ENCODE measurements around the gene PBXIP1.

The PBXIP1 gene

GRCh38 chr1:154926201-154926600 is 29.7 kb downstream of the PBXIP1 start:
- Histone ChIP-seq H2AFZ (ENCODE audit: low read depth, low read length) (no peak overlapping the region), H3K4me2 (ENCODE audit: low read length) (no peak overlapping the region)
- no peak for TF ChIP-seq CTCF (IDR thresholded peaks at IDR 0.05; ENCODE audit: low read depth, low read length)
- no peak for TF ChIP-seq EZH2phosphoT487 (IDR thresholded peaks at IDR 0.05; ENCODE audit: low read depth)

DNA sequence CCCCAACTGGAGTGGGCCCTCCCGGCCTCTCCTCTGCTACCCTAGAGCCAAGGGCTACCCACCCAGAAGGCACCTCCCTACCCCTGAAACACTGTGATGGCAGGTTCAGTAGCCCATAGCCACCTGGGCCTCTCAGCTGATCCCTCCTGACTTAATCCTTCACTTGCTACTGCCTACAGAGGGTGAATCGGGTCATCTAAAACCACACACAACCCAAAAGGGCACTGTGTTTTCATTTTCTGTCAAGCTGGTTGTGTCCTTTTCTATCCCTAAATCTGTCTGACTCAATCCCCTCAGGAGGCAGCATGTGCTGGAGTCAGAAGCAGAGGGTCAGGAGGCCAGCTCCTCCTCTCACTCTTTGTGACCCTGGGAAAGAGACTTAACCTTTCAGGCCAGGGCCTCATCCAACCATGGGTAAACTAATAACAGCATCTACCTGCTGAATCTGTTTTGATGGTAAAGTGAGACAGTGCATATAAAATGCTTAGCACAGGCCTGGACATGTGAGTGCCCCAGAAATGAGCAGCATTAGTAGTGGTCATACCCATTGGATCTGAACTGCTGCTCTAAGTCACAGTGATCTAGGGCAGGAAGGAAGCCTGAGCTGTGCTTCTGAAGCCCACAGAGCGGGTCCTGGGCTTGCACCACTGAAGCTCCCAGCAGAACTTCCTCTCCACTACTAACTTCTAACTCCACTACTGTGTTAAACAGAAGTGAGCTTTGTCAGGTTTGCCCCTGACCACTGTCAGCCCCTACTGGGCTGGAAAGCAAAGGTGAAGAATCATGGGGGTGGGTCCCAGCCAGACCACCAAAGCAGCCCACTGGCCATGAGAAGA is 30.3 kb downstream of the PBXIP1 start:
- H2AFZ ChIP-seq (ENCODE audit: low read depth, low read length) = no peak overlapping the region
- peaks cover 44% of the 10 kb centered on the region for H3K36me3 ChIP-seq (replicated peaks; ENCODE audit: low read depth, low read length)

More at GRCh38 chr1:154926201-154926600, 29.7 kb downstream of the PBXIP1 start:
- H3K9me3 ChIP-seq (ENCODE audit: insufficient read depth, low read length) = no peaks in the 10 kb centered on the region
- H4K20me1 ChIP-seq (ENCODE audit: insufficient read depth, low read length) = no peaks in the 10 kb centered on the region
- no peaks in the 10 kb centered on the region for H3K79me2 ChIP-seq (ENCODE audit: low read length)
- H3K9ac ChIP-seq (ENCODE audit: low read length) = no peak overlapping the region
- no peak overlapping the region for H3K27ac ChIP-seq (ENCODE audit: low read length)
- H3K4me3 ChIP-seq (ENCODE audit: low read length) = no peak overlapping the region
- H3K4me1 ChIP-seq (ENCODE audit: low read length) = no peaks in the 10 kb centered on the region
- no peaks in the 10 kb centered on the region for H3K27me3 ChIP-seq (ENCODE audit: low read depth, low read length)
- H3K36me3 ChIP-seq (replicated peaks; ENCODE audit: low read depth, low read length) = peaks cover 44% of the 10 kb centered on the region

DNA sequence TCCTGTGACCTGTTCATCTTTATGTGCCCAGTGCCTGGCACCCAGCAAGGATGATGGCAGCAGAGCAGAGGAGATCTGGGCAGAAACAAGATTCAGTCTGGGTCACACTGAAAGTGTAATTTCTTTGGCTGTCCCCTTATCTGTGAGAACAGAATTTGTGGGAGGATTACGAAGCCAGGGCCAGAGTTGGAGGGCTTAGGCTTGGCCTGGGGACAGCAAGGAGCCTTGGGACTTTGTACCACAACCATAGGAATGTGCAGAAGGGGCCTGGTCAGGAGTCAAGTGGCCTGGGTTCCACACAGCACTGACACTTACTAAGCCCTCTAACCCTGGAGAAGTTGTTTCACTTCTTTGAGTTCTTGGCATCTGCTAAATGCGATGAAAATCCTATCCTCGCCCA is 32.2 kb downstream of the PBXIP1 start:
- Histone ChIP-seq H2AFZ (ENCODE audit: low read depth, low read length) (no peak overlapping the region), H3K9me3 (ENCODE audit: insufficient read depth, low read length) (no peaks in the 10 kb centered on the region), H4K20me1 (ENCODE audit: insufficient read depth, low read length) (no peaks in the 10 kb centered on the region), H3K9ac (ENCODE audit: low read length) (no peak overlapping the region), H3K4me2 (ENCODE audit: low read length) (no peak overlapping the region), H3K36me3 (replicated peaks; ENCODE audit: low read depth, low read length) (peaks cover 37% of the 10 kb centered on the region), H3K27ac (ENCODE audit: low read length) (no peak overlapping the region), H3K4me3 (ENCODE audit: low read length) (no peak overlapping the region), H3K4me1 (ENCODE audit: low read length) (no peaks in the 10 kb centered on the region), H3K27me3 (ENCODE audit: low read depth, low read length) (no peaks in the 10 kb centered on the region), H3K79me2 (ENCODE audit: low read length) (no peaks in the 10 kb centered on the region)
- no peak for TF ChIP-seq EZH2phosphoT487 (IDR thresholded peaks at IDR 0.05; ENCODE audit: low read depth)
- no peak for TF ChIP-seq CTCF (IDR thresholded peaks at IDR 0.05; ENCODE audit: low read depth, low read length)

More for the DNA sequence above, 30.3 kb downstream of the PBXIP1 start:
- Histone ChIP-seq H3K9ac (ENCODE audit: low read length) (no peak overlapping the region), H3K4me3 (ENCODE audit: low read length) (no peak overlapping the region), H3K4me1 (ENCODE audit: low read length) (no peaks in the 10 kb centered on the region), H3K9me3 (ENCODE audit: insufficient read depth, low read length) (no peaks in the 10 kb centered on the region), H3K4me2 (ENCODE audit: low read length) (no peak overlapping the region), H3K79me2 (ENCODE audit: low read length) (no peaks in the 10 kb centered on the region), H3K27me3 (ENCODE audit: low read depth, low read length) (no peaks in the 10 kb centered on the region), H4K20me1 (ENCODE audit: insufficient read depth, low read length) (no peaks in the 10 kb centered on the region), H3K27ac (ENCODE audit: low read length) (no peak overlapping the region)
- no peak for TF ChIP-seq EZH2phosphoT487 (IDR thresholded peaks at IDR 0.05; ENCODE audit: low read depth)

DNA sequence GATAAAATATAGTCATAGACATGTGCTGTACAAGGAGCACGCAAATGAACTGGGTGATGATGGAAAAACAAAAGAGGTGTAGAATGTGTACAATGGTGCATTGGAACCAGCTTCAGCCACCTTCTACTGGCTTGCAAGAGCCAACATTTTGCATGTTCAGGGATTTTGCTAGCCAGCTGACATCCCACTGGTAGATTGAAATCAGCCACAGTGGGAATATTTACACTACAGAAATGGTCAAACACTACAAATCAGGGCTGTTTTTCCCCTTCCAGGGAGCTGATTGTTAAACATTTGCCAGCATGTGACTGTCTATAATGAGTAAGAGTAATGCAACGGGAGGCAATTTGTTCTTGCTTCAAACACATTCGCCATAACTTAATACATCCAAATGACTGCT is 42.6 kb downstream of the PBXIP1 start:
- no peak overlapping the region for H3K9ac ChIP-seq (ENCODE audit: low read length)
- no peaks in the 10 kb centered on the region for H3K27me3 ChIP-seq (ENCODE audit: low read depth, low read length)

More for the DNA sequence above, 42.6 kb downstream of the PBXIP1 start:
- Histone ChIP-seq H2AFZ (ENCODE audit: low read depth, low read length) (no peak overlapping the region), H3K9me3 (ENCODE audit: insufficient read depth, low read length) (peaks cover 3% of the 10 kb centered on the region; the same call in 1 of the 2 replicates), H3K4me1 (ENCODE audit: low read length) (no peaks in the 10 kb centered on the region), H4K20me1 (ENCODE audit: insufficient read depth, low read length) (no peaks in the 10 kb centered on the region), H3K4me3 (ENCODE audit: low read length) (no peak overlapping the region), H3K36me3 (replicated peaks; ENCODE audit: low read depth, low read length) (no peaks in the 10 kb centered on the region), H3K4me2 (ENCODE audit: low read length) (no peak overlapping the region), H3K27ac (ENCODE audit: low read length) (no peak overlapping the region), H3K79me2 (ENCODE audit: low read length) (no peaks in the 10 kb centered on the region)
- no peak for TF ChIP-seq CTCF (IDR thresholded peaks at IDR 0.05; ENCODE audit: low read depth, low read length)
- no peak for TF ChIP-seq EZH2phosphoT487 (IDR thresholded peaks at IDR 0.05; ENCODE audit: low read depth)

Measured in OCI-LY3 (cell line).